NK-92 treated with Interleukin-12 subunit alpha and Interleukin-12 subunit beta, amount 100 ng/mL, for 24 hours (cell line): Measurements from ENCODE around the gene ERMN.
A peak's percentile ranks its signal among the peaks of the same experiment; 100 is the strongest.

Experiments used
- DNase-seq: peaks from one replicate; lab custom pipeline; 2025; lab: John Stamatoyannopoulos, UW

ERMN gene

GRCh38 chr2:157329524-157329923, 3.9 kb upstream of the ERMN start:
- no peak for DNase-seq

GRCh38 chr2:157327621-157328500, 2.2 kb upstream of the ERMN start:
- peak; percentile 60 for DNase-seq

GRCh38 chr2:157327200-157327599, 1.6 kb upstream of the ERMN start:
- no peak for DNase-seq

- no peak for DNase-seq
These were observed 1.1 kb upstream of the ERMN start for GRCh38 chr2:157326698-157327097.

- DNase-seq, result no peak
These were observed 1.2 kb downstream of the ERMN start for GRCh38 chr2:157324331-157324843.

GRCh38 chr2:157322432-157322831, 3.2 kb downstream of the ERMN start:
- no peak for DNase-seq

- DNase-seq, result no peak
These were observed 4.2 kb downstream of the ERMN start for GRCh38 chr2:157321466-157321865.

- DNase-seq, result no peak
These were observed 5.2 kb downstream of the ERMN start for GRCh38 chr2:157320409-157320808.

GRCh38 chr2:157319795-157320194, 5.8 kb downstream of the ERMN start:
- no peak for DNase-seq

GRCh38 chr2:157318884-157319283, 6.7 kb downstream of the ERMN start:
- no peak for DNase-seq

- no peak for DNase-seq
These were observed 9.7 kb downstream of the ERMN start for GRCh38 chr2:157315901-157316300.

- DNase-seq, result no peak
These were observed 12.6 kb downstream of the ERMN start for GRCh38 chr2:157312866-157313486.

- DNase-seq, result no peak
These were observed 13.9 kb downstream of the ERMN start for GRCh38 chr2:157311706-157312105.

GRCh38 chr2:157309878-157310277, 15.7 kb downstream of the ERMN start:
- no peak for DNase-seq

- no peak for DNase-seq
These were observed 18.6 kb downstream of the ERMN start for GRCh38 chr2:157307021-157307420.

- no peak for DNase-seq
These were observed 19.9 kb downstream of the ERMN start for GRCh38 chr2:157305723-157306110.

GRCh38 chr2:157304811-157305722, 20.6 kb downstream of the ERMN start:
- no peak for DNase-seq

- no peak for DNase-seq
These were observed 22.0 kb downstream of the ERMN start for GRCh38 chr2:157303612-157304011.

- DNase-seq, result no peak
These were observed 23.0 kb downstream of the ERMN start for GRCh38 chr2:157302492-157303099.

- no peak for DNase-seq
These were observed 24.3 kb downstream of the ERMN start for GRCh38 chr2:157301307-157301706.

- DNase-seq, result no peak
These were observed 28.7 kb downstream of the ERMN start for GRCh38 chr2:157296958-157297357.

- no peak for DNase-seq
These were observed 29.1 kb downstream of the ERMN start for GRCh38 chr2:157296490-157296889.
